HG03108 (cell line): Measurements from ENCODE around the gene FIBP.
"Not testable (repeated sequence)": the region's sequence is repeated elsewhere in the genome, so short reads cannot be mapped to it uniquely, and the experiment has no call there.

ENCODE experiments used
- ATAC-seq: cut with Tn5 transposase; IDR thresholded peaks from one replicate; pipeline ENCODE4 v1.9.1; 2021; ENCODE audit warnings: moderate library complexity; ENCODE audit not compliant: unreplicated experiment

The FIBP gene

DNA sequence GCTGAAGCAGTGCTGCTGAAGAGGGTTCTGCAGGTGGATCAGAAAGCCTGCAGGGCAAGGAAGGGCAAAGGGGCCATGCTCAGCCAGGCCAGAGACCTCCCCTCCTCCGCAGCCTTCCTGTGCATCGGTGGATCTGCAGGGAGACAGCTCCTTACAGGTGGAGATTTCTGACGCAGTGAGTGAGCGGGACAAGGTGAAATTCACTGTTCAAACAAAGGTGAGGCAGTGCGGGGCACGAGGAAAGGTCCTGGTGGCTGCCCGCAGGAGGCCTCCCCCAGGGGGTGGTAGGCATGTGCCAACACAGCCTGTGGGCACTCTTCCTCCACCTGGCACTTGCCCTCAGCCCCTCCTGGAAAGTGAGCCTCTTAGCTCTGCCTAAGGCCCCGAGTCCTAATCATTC lies 38.9 kb downstream of the FIBP start:
- no peak for ATAC-seq

- not testable (repeated sequence) for ATAC-seq
Observed at GRCh38 chr11:65848693-65849092, 39.6 kb downstream of the FIBP start.

DNA sequence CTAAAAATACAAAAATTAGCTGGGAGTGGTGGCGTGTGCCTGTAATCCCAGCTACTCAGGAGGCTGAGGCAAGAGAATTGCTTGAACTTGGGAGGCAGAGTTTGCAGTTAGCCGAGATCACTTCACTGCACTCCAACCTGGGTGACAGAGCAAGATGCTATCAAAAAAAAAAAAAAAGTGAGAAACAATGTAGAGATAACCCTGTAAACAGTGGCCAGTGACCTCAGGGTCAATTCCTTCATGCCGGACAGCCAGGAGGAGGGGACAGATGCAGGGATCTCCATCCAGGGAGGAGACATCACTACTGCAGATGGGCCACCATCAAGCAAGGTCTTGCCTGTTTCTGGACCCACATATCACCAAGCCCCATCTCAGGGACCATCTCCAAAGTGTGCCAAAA lies 40.5 kb downstream of the FIBP start:
- ATAC-seq, result no peak

DNA sequence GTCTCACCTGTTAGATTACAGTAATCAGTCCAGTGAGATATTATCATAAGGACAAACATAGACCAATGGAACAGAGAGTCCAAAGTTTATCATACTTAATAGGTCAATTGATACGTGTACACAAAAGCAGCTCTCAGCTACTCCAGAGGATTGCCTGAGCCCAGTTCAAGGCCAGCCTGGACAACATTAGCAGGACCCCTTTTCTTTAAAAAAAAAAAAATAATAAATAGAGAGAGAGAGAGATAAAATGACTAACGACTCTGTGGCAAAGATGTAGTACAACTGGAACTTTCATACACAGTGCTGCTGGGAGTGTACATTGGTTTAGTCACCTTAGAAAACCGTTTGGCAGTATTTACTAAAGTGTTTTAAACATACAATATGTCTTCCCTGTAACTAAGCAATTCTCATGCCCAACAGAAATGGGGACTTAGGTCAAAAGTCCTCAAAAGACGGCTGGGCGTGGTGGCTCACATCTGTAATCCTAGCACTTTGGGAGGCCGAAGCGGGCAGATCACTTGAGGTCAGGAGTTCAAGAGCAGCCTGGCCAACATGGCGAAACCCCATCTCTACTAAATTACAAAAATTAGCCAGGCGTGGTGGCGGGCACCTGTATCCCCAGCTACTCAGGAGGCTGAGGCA lies 43.9 kb downstream of the FIBP start:
- ATAC-seq, result no peak

DNA sequence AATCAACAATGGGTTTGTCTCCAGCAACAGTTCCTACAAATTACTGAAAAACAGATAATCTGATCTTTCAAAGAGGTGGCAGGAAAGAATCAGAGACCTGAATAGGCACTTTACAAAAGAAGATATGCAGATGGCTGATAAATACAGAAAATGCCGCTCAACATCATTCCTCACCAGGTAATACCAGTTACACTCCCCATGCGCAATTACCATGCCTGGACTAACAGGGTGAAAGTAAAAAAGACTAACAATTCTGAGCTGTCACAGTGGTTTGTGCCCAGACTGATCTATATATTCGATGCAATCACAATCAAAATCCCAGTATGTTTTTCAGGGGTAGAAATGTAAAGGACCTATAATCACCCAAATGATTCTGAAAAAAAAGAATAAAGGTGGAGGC lies 44.5 kb downstream of the FIBP start:
- ATAC-seq, result no peak

- ATAC-seq, result no peak
Observed at GRCh38 chr11:65842144-65842543, 46.1 kb downstream of the FIBP start.

- ATAC-seq, result no peak
Observed at GRCh38 chr11:65834202-65834601, 54.1 kb downstream of the FIBP start.
